H1 (cell line): Measurements from ENCODE around the gene FGF10. TPM values are rescaled to one million over a fixed set of nuclear protein-coding genes. Genes with fewer than 3 reads are reported as not detected.

Source experiments
- CTCF ChIA-PET: fragments of 300-600 bp; sonication (Branson Sonifier 250); formaldehyde crosslinking; loops from one replicate; lab custom pipeline; 2021; ENCODE audit not compliant: partially characterized antibody; lab: Charles Lee
- POLR2A ChIA-PET: fragments of 300-600 bp; sonication (Branson Sonifier 250); formaldehyde crosslinking; loops from one replicate; lab custom pipeline; 2021; ENCODE audit warnings: inconsistent platforms; ENCODE audit not compliant: partially characterized antibody; lab: Charles Lee
- DNase-seq, 2 experiments: peaks; one replicate each; pipeline versions ENCODE4 v3.0.0 to v3.0.0-alpha.2; 2010 to 2022; ENCODE audit warnings: low spot score in 2 of 2, low read depth in 1 of 2, mixed read lengths in 1 of 2
- FAIRE-seq: peaks from 2 replicates; lab custom pipeline; 2011; peaks lifted over from hg19 to GRCh38; lab: Jason Lieb, UNC
- H2AFZ ChIP-seq: 2 replicates; pipeline ENCODE4 v1.8.1; 2012; ENCODE audit warnings: low read length, inconsistent platforms
- H2AK5ac ChIP-seq: 2 replicates; pipeline ENCODE4 v1.6.1; 2013; ENCODE audit warnings: low read depth, low read length
- H2BK120ac ChIP-seq: replicated peaks from 2 replicates; pipeline ENCODE3; 2013; ENCODE audit warnings: low read depth, low read length, inconsistent platforms
- H2BK12ac ChIP-seq: 2 replicates; pipeline ENCODE4 v1.6.1; 2013; ENCODE audit warnings: low read depth, low read length
- H2BK15ac ChIP-seq: 2 replicates; pipeline ENCODE4 v1.6.1; 2013; ENCODE audit warnings: low read length
- H2BK20ac ChIP-seq: 2 replicates; pipeline ENCODE4 v1.6.1; 2013; ENCODE audit warnings: low read length
- H2BK5ac ChIP-seq: 2 replicates; pipeline ENCODE4 v1.6.1; 2013; ENCODE audit warnings: low read depth, low read length
- H3K14ac ChIP-seq: 2 replicates; pipeline ENCODE4 v1.6.1; 2013; ENCODE audit warnings: inconsistent platforms; ENCODE audit not compliant: insufficient read length
- H3K18ac ChIP-seq: 2 replicates; pipeline ENCODE4 v1.6.1; 2013; ENCODE audit warnings: low read length; ENCODE audit errors: extremely low read depth
- H3K23ac ChIP-seq: 2 replicates; pipeline ENCODE4 v1.6.1; 2013; ENCODE audit warnings: inconsistent platforms; ENCODE audit not compliant: insufficient read length
- H3K23me2 ChIP-seq: 2 replicates; pipeline ENCODE4 v1.6.1; 2013; ENCODE audit warnings: low read depth, low read length
- H3K27ac ChIP-seq: 2 replicates; pipeline ENCODE4 v1.6.1; 2011; ENCODE audit warnings: low read depth, low read length, inconsistent platforms
- H3K27me3 ChIP-seq, 4 experiments: replicated peaks in 1 of 4; 1 replicate in 1 of 4; 2 replicates in 3 of 4; pipeline versions ENCODE4 v1.6.1 to v1.8.1; 2011 to 2013; ENCODE audit warnings: low read length in 3 of 4, mild to moderate bottlenecking in 3 of 4, inconsistent platforms in 2 of 4, mixed read lengths in 2 of 4, moderate library complexity in 1 of 4; ENCODE audit not compliant: control insufficient read depth in 3 of 4, insufficient read depth in 3 of 4; ENCODE audit errors: extremely low read depth in 1 of 4
- H3K36me3 ChIP-seq, 4 experiments: 2 replicates each; pipeline versions ENCODE4 v1.6.1 to v1.8.1; 2011 to 2013; ENCODE audit warnings: mild to moderate bottlenecking in 4 of 4, low read length in 3 of 4, moderate library complexity in 2 of 4, control low read depth in 1 of 4, inconsistent platforms in 1 of 4; ENCODE audit not compliant: insufficient read depth in 4 of 4, control insufficient read depth in 2 of 4
- H3K4ac ChIP-seq: replicated peaks from 2 replicates; pipeline ENCODE3; 2013; ENCODE audit warnings: low read length, low read depth, mixed read lengths, inconsistent platforms; ENCODE audit not compliant: insufficient read length
- H3K4me1 ChIP-seq, 4 experiments: replicated peaks in 1 of 4; 1 replicate in 1 of 4; 2 replicates in 3 of 4; pipeline versions ENCODE4 v1.6.1 to v1.8.1; 2011 to 2013; ENCODE audit warnings: low read length in 3 of 4, inconsistent platforms in 2 of 4, mixed read lengths in 1 of 4; ENCODE audit not compliant: insufficient read depth in 4 of 4, control insufficient read depth in 3 of 4
- H3K4me2 ChIP-seq, 2 experiments: 2 replicates each; pipeline versions ENCODE4 v1.6.1 to v1.8.1; 2011 to 2013; ENCODE audit warnings: low read depth in 2 of 2, low read length in 2 of 2, control low read depth in 1 of 2, inconsistent platforms in 1 of 2, mild to moderate bottlenecking in 1 of 2; ENCODE audit not compliant: insufficient read depth in 1 of 2
- H3K4me3 ChIP-seq, 4 experiments: fragments of 200-600, 300-600 bp in 1 of 4; sonication (generic), shearing (Covaris generic), sonication (Bioruptor Twin) in 1 of 4; 2 replicates each; pipeline versions ENCODE4 v1.5.1 to v1.8.1; 2011 to 2016; ENCODE audit warnings: low read length in 4 of 4, low read depth in 3 of 4, control low read depth in 2 of 4, inconsistent platforms in 2 of 4, mild to moderate bottlenecking in 2 of 4, mixed read lengths in 1 of 4, moderate library complexity in 1 of 4; ENCODE audit not compliant: insufficient read depth in 2 of 4; ENCODE audit errors: extremely low read depth in 1 of 4
- H3K56ac ChIP-seq: replicated peaks from 2 replicates; pipeline ENCODE3; 2013; ENCODE audit warnings: low read depth, mild to moderate bottlenecking, mixed read lengths, low read length, inconsistent platforms; ENCODE audit not compliant: insufficient read length
- H3K79me1 ChIP-seq: 2 replicates; pipeline ENCODE4 v1.6.1; 2013; ENCODE audit warnings: low read depth, low read length, control low read depth
- H3K79me2 ChIP-seq, 2 experiments: 2 replicates each; pipeline versions ENCODE4 v1.6.1 to v1.8.1; 2012 to 2013; ENCODE audit warnings: low read length in 2 of 2, mild to moderate bottlenecking in 2 of 2, inconsistent platforms in 1 of 2; ENCODE audit not compliant: insufficient read depth in 2 of 2, control insufficient read depth in 1 of 2
- H3K9ac ChIP-seq, 4 experiments: replicated peaks in 1 of 4; 1 replicate in 1 of 4; 2 replicates in 3 of 4; pipeline versions ENCODE4 v1.6.1 to v1.8.1; 2011 to 2013; ENCODE audit warnings: low read depth in 3 of 4, low read length in 3 of 4, control low read depth in 2 of 4, mild to moderate bottlenecking in 2 of 4, moderate library complexity in 2 of 4, inconsistent platforms in 1 of 4; ENCODE audit errors: extremely low read depth in 1 of 4
- H3K9me3 ChIP-seq, 2 experiments: 2 replicates each; pipeline versions ENCODE4 v1.6.1 to v1.8.1; 2012 to 2013; ENCODE audit warnings: mild to moderate bottlenecking in 2 of 2, moderate library complexity in 2 of 2, control low read depth in 1 of 2, inconsistent platforms in 1 of 2, low read depth in 1 of 2, low read length in 1 of 2, mixed read lengths in 1 of 2; ENCODE audit not compliant: insufficient read depth in 2 of 2
- H4K20me1 ChIP-seq, 2 experiments: replicated peaks in 1 of 2; 2 replicates each; pipeline versions ENCODE3 to v1.8.1; 2011 to 2013; ENCODE audit warnings: inconsistent platforms in 2 of 2, low read length in 2 of 2, mild to moderate bottlenecking in 1 of 2; ENCODE audit not compliant: insufficient read depth in 2 of 2, control insufficient read depth in 1 of 2
- H4K5ac ChIP-seq: 2 replicates; pipeline ENCODE4 v1.6.1; 2013; ENCODE audit warnings: low read length, low read depth, mixed read lengths, inconsistent platforms; ENCODE audit not compliant: insufficient read length
- H4K8ac ChIP-seq: 2 replicates; pipeline ENCODE4 v1.8.0; 2013; ENCODE audit warnings: mild to moderate bottlenecking, moderate library complexity, low read length, inconsistent platforms; ENCODE audit not compliant: insufficient read depth; ENCODE audit errors: extremely low read depth
- H4K91ac ChIP-seq: replicated peaks from 2 replicates; pipeline ENCODE3; 2013; ENCODE audit warnings: low read length, mixed read lengths, inconsistent platforms; ENCODE audit not compliant: insufficient read length
- CEBPB ChIP-seq: IDR thresholded peaks from 2 replicates; pipeline ENCODE4 v1.6.1; 2012; ENCODE audit warnings: low read depth, low read length
- E2F6 ChIP-seq: IDR thresholded peaks from 2 replicates; pipeline ENCODE4 v1.6.1; 2012; ENCODE audit warnings: inconsistent platforms
- EZH2 ChIP-seq: fragments of 200-600 bp; sonication (generic); IDR thresholded peaks from 2 replicates; pipeline ENCODE4 v1.7.1; 2012; ENCODE audit warnings: low read depth, mild to moderate bottlenecking, moderate library complexity, low read length, inconsistent platforms; ENCODE audit not compliant: severe bottlenecking
- KDM4A ChIP-seq: IDR thresholded peaks from one replicate; pipeline ENCODE4 v1.7.1; 2012; ENCODE audit warnings: low read depth, mild to moderate bottlenecking, moderate library complexity, low read length, inconsistent platforms; ENCODE audit not compliant: severe bottlenecking
- KDM5A ChIP-seq: fragments of 200-600 bp; IDR thresholded peaks from 2 replicates; pipeline ENCODE4 v1.7.1; 2012; ENCODE audit warnings: mild to moderate bottlenecking, low read length, inconsistent platforms, mixed read lengths
- MAFK ChIP-seq: IDR thresholded peaks from 2 replicates; pipeline ENCODE4 v1.6.1; 2012; ENCODE audit warnings: low read depth, mild to moderate bottlenecking, improper control_type of control experiment, low read length
- TBP ChIP-seq: IDR thresholded peaks from 2 replicates; pipeline ENCODE4 v1.6.1; 2011; ENCODE audit warnings: low read depth, low read length, improper control_type of control experiment
- TCF12 ChIP-seq: IDR thresholded peaks from 2 replicates; pipeline ENCODE4 v1.6.1; 2011; ENCODE audit warnings: low read depth, mild to moderate bottlenecking, low read length
- YY1 ChIP-seq: IDR thresholded peaks from 2 replicates; pipeline ENCODE4 v1.6.1; 2011; ENCODE audit warnings: low read depth, mild to moderate bottlenecking, low read length
- polyA plus RNA-seq, 7 experiments: library from polyadenylated mRNA; depleted of rRNA in 3 of 7; stranded (reverse) in 5 of 7; unstranded in 2 of 7; fragments of >200 nt in 5 of 7; fragments of 200-250 nt in 2 of 7; gene quantifications; 1 replicate in 5 of 7; 2 replicates in 1 of 7; 4 replicates in 1 of 7; pipeline versions ENCODE4 v1.2.1 to v1.2.3, GENCODE V29; 2011 to 2013; ENCODE audit warnings: missing spikeins in 2 of 7, mixed read lengths in 2 of 7
- total RNA-seq: library from RNA; stranded (reverse); fragmentation: NEBNext Ultra II Directional; extraction: Animal tissue kit (Norgen Biotek cat#: 25700); gene quantifications from 2 replicates; pipeline ENCODE4 v1.2.1, GENCODE V29; 2021

Gene FGF10
- total and polyA plus RNA-seq, 2 of the 8 experiments (the other 6 are each of a cell fraction or from before 2014, with no cell fraction given): 0.06 to 0.54 TPM

- H3K23ac ChIP-seq: no peak overlapping the region
- no peak overlapping the region for H3K4me3 ChIP-seq
- no peak overlapping the region for H3K4ac ChIP-seq
- FAIRE-seq: no peak
- H3K79me1 ChIP-seq: no peaks in the 10 kb centered on the region
- H2BK20ac ChIP-seq: no peak overlapping the region
- H3K27me3 ChIP-seq: no peaks in the 10 kb centered on the region
- H4K8ac ChIP-seq: no peak overlapping the region
- H2BK15ac ChIP-seq: no peak overlapping the region
- no peak overlapping the region for H3K18ac ChIP-seq
- no peak overlapping the region for H2AFZ ChIP-seq
- H2AK5ac ChIP-seq: no peak overlapping the region
- no peak overlapping the region for H4K91ac ChIP-seq
- POLR2A ChIA-PET: no interaction called here
- H3K23me2 ChIP-seq: no peaks in the 10 kb centered on the region
- no peaks in the 10 kb centered on the region for H3K79me2 ChIP-seq
- no peak for TF ChIP-seq YY1
- no peak for TF ChIP-seq MAFK
- no peak for TF ChIP-seq KDM4A
- TF ChIP-seq TBP: no peak
- no peak for TF ChIP-seq E2F6
- TF ChIP-seq EZH2: no peak
- no peak for TF ChIP-seq KDM5A
- TF ChIP-seq CEBPB: no peak
- no peak for TF ChIP-seq TCF12
- no peaks in the 10 kb centered on the region for H4K20me1 ChIP-seq
- H2BK120ac ChIP-seq: no peak overlapping the region
- H4K5ac ChIP-seq: no peak overlapping the region
- CTCF ChIA-PET: no interaction called here
- no peak overlapping the region for H3K14ac ChIP-seq
- no peak overlapping the region for H3K56ac ChIP-seq
- no peaks in the 10 kb centered on the region for H3K36me3 ChIP-seq
- no peaks in the 10 kb centered on the region for H3K9me3 ChIP-seq
- no peak overlapping the region for H3K27ac ChIP-seq
- no peak overlapping the region for H3K4me2 ChIP-seq
- no peak overlapping the region for H2BK5ac ChIP-seq
- DNase-seq: no peak
- H3K4me1 ChIP-seq: no peaks in the 10 kb centered on the region
- no peak overlapping the region for H2BK12ac ChIP-seq
- H3K9ac ChIP-seq: no peak overlapping the region
These were observed 28.3 kb downstream of the FGF10 start for GRCh38 chr5:44360919-44361318.
